ENCODE measurements around the gene EPG5. TPM values are rescaled to one million over a fixed set of nuclear protein-coding genes. Genes with fewer than 3 reads are reported as not detected.

The EPG5 gene
- total and polyA plus RNA-seq, 4 donors: 3.2 to 20.3 (median 11.1) TPM

DNA sequence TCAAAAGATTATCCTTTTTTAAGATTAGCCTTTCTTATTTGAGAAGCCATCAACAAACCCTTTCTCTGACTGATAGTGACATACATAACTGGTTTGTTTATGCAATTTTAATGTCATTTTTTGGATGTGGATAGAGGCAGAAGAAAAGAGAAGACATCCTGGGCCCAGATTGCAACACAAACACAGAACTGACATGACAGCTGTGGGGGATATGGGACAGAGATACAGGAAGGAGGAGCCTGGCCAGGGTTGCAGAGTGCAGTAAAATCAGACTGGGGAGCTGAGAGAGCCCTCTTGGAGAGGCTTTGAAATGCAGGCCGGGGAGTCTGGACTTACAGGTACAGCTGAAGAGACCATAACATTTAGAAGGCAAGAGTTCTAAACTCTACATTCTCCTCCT is 76.5 kb downstream of the EPG5 start (continued):
- TF ChIP-seq, protein P1, sequence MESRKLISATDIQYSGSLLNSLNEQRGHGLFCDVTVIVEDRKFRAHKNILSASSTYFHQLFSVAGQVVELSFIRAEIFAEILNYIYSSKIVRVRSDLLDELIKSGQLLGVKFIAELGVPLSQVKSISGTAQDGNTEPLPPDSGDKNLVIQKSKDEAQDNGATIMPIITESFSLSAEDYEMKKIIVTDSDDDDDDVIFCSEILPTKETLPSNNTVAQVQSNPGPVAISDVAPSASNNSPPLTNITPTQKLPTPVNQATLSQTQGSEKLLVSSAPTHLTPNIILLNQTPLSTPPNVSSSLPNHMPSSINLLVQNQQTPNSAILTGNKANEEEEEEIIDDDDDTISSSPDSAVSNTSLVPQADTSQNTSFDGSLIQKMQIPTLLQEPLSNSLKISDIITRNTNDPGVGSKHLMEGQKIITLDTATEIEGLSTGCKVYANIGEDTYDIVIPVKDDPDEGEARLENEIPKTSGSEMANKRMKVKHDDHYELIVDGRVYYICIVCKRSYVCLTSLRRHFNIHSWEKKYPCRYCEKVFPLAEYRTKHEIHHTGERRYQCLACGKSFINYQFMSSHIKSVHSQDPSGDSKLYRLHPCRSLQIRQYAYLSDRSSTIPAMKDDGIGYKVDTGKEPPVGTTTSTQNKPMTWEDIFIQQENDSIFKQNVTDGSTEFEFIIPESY (IDR thresholded peaks at IDR 0.05): no peak

DNA sequence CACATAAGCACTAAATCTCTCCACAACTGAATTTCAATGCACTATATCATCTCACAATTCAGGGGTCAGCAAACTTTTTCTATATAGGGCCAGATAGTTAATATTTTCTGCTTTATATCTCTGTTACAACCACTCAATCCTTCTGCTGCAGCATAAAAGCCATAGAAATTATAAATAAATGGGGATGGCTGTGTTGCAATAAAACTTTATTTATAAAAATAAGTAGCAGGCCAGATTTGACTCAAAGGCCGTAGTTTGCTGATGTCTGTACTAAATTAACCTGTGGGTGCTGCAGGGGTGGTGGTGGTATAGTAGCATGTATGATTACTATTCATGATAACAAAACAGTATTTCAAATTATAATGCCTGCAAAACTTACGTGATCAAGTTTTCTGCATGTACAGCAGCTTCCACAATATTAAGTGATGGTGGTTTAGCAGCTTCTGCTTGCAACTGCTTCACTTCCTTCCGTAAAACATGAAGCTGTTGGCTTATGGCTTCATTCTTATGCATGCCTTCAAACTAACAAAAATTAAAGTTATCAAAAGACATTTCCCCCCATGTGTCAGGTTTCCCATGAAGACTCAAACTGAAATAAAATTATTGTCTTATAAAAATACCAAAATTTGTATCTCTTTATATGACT is 77.6 kb downstream of the EPG5 start:
- TF ChIP-seq, protein P2, sequence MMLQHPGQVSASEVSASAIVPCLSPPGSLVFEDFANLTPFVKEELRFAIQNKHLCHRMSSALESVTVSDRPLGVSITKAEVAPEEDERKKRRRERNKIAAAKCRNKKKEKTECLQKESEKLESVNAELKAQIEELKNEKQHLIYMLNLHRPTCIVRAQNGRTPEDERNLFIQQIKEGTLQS (IDR thresholded peaks at IDR 0.05): no peak
- TF ChIP-seq JUND (IDR thresholded peaks at IDR 0.05): no peak
- no peak for TF ChIP-seq FOXA2 (IDR thresholded peaks at IDR 0.05)
- TF ChIP-seq, protein P3, sequence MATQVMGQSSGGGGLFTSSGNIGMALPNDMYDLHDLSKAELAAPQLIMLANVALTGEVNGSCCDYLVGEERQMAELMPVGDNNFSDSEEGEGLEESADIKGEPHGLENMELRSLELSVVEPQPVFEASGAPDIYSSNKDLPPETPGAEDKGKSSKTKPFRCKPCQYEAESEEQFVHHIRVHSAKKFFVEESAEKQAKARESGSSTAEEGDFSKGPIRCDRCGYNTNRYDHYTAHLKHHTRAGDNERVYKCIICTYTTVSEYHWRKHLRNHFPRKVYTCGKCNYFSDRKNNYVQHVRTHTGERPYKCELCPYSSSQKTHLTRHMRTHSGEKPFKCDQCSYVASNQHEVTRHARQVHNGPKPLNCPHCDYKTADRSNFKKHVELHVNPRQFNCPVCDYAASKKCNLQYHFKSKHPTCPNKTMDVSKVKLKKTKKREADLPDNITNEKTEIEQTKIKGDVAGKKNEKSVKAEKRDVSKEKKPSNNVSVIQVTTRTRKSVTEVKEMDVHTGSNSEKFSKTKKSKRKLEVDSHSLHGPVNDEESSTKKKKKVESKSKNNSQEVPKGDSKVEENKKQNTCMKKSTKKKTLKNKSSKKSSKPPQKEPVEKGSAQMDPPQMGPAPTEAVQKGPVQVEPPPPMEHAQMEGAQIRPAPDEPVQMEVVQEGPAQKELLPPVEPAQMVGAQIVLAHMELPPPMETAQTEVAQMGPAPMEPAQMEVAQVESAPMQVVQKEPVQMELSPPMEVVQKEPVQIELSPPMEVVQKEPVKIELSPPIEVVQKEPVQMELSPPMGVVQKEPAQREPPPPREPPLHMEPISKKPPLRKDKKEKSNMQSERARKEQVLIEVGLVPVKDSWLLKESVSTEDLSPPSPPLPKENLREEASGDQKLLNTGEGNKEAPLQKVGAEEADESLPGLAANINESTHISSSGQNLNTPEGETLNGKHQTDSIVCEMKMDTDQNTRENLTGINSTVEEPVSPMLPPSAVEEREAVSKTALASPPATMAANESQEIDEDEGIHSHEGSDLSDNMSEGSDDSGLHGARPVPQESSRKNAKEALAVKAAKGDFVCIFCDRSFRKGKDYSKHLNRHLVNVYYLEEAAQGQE (IDR thresholded peaks at IDR 0.05): no peak
- no peak for TF ChIP-seq RAD21 (IDR thresholded peaks at IDR 0.05)
- TF ChIP-seq SP1 (IDR thresholded peaks at IDR 0.05): no peak
- TF ChIP-seq, protein P4, sequence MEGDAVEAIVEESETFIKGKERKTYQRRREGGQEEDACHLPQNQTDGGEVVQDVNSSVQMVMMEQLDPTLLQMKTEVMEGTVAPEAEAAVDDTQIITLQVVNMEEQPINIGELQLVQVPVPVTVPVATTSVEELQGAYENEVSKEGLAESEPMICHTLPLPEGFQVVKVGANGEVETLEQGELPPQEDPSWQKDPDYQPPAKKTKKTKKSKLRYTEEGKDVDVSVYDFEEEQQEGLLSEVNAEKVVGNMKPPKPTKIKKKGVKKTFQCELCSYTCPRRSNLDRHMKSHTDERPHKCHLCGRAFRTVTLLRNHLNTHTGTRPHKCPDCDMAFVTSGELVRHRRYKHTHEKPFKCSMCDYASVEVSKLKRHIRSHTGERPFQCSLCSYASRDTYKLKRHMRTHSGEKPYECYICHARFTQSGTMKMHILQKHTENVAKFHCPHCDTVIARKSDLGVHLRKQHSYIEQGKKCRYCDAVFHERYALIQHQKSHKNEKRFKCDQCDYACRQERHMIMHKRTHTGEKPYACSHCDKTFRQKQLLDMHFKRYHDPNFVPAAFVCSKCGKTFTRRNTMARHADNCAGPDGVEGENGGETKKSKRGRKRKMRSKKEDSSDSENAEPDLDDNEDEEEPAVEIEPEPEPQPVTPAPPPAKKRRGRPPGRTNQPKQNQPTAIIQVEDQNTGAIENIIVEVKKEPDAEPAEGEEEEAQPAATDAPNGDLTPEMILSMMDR (IDR thresholded peaks at IDR 0.05; ENCODE audit: low read depth, low read length, missing input control): no peak
- 86% methylated on average over 3 of the region's 3 CpGs for WGBS
- H3K4me3 ChIP-seq (ENCODE audit: low read depth in 1 of 3, low read length in 3 of 3): no peak overlapping the region
- no peaks in the 10 kb centered on the region for H3K9me3 ChIP-seq (ENCODE audit: control insufficient read depth in 4 of 4, low read length in 3 of 4)
- peaks cover 0 to 17% (median 10%) of the 10 kb centered on the region in 4 donors for H3K36me3 ChIP-seq (ENCODE audit: control insufficient read depth in 4 of 4, insufficient read depth in 3 of 4, low read depth in 1 of 4, low read length in 3 of 4)
- no peak overlapping the region for H3K27ac ChIP-seq (ENCODE audit: low read depth in 1 of 2, low read length in 2 of 2)
- no peak for DNase-seq (ENCODE audit: low spot score)
- no peaks in the 10 kb centered on the region for H3K4me1 ChIP-seq (ENCODE audit: control insufficient read depth in 4 of 4, insufficient read depth in 4 of 4, low read length in 3 of 4)
- H3K9ac ChIP-seq (ENCODE audit: low read depth in 1 of 2, low read length in 2 of 2): no peak overlapping the region
- H3K27me3 ChIP-seq (ENCODE audit: control insufficient read depth in 4 of 4, insufficient read depth in 4 of 4, low read length in 3 of 4): no peaks in the 10 kb centered on the region

DNA sequence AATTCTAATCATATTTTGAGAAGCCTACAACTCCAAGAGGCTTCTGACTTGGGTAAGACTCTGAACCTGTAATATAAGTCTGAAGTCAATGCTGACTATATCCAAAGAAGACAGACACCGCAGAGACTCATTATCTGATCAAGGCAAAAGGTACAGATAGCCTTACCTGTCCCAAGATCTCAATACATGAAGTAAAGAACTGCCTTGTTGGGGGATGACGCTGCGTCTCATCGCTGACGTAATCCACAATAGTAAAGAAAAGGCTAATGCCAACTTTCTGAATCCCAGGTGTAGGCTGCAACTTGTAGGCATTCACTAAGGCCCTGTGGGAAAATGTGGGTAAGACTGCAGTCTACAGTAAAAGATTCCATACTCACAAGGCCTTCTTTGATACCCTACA is 79.5 kb downstream of the EPG5 start:
- no peak overlapping the region for H3K4me3 ChIP-seq (ENCODE audit: low read depth in 1 of 3, low read length in 3 of 3)
- DNase-seq (ENCODE audit: low spot score): no peak
- peaks cover 0 to 28% (median 16%) of the 10 kb centered on the region in 4 donors for H3K36me3 ChIP-seq (ENCODE audit: control insufficient read depth in 4 of 4, insufficient read depth in 3 of 4, low read depth in 1 of 4, low read length in 3 of 4)
- no peak overlapping the region for H3K27ac ChIP-seq (ENCODE audit: low read depth in 1 of 2, low read length in 2 of 2)
- H3K4me1 ChIP-seq (ENCODE audit: control insufficient read depth in 4 of 4, insufficient read depth in 4 of 4, low read length in 3 of 4): no peaks in the 10 kb centered on the region
- no peaks in the 10 kb centered on the region for H3K9me3 ChIP-seq (ENCODE audit: control insufficient read depth in 4 of 4, low read length in 3 of 4)
- no peaks in the 10 kb centered on the region for H3K27me3 ChIP-seq (ENCODE audit: control insufficient read depth in 4 of 4, insufficient read depth in 4 of 4, low read length in 3 of 4)
- WGBS: over 99% methylated on average over 5 of the region's 5 CpGs
- TF ChIP-seq, protein P5, sequence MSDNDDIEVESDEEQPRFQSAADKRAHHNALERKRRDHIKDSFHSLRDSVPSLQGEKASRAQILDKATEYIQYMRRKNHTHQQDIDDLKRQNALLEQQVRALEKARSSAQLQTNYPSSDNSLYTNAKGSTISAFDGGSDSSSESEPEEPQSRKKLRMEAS (IDR thresholded peaks at IDR 0.05): no peak
- TF ChIP-seq, protein P1 (IDR thresholded peaks at IDR 0.05): no peak
- TF ChIP-seq GABPA (IDR thresholded peaks at IDR 0.05 in 1 of 2, conservative IDR thresholded peaks at IDR 0.05 in 1 of 2) (no peak), HNF4A (conservative IDR thresholded peaks at IDR 0.05) (no peak), FOXA1 (IDR thresholded peaks at IDR 0.05) (no peak), FOXA2 (IDR thresholded peaks at IDR 0.05) (no peak), RXRA (IDR thresholded peaks at IDR 0.05) (no peak), JUND (IDR thresholded peaks at IDR 0.05) (no peak), EGR1 (IDR thresholded peaks at IDR 0.05; ENCODE audit: low read depth in 2 of 2) (no peak), TAF1 (conservative IDR thresholded peaks at IDR 0.05) (no peak), YY1 (IDR thresholded peaks at IDR 0.05) (no peak), RAD21 (IDR thresholded peaks at IDR 0.05) (no peak), SP1 (IDR thresholded peaks at IDR 0.05) (no peak)
- TF ChIP-seq, protein P2 (IDR thresholded peaks at IDR 0.05): no peak
- H3K9ac ChIP-seq (ENCODE audit: low read depth in 1 of 2, low read length in 2 of 2): no peak overlapping the region
